Measurements from ENCODE around the gene CATSPERB. TPM values are rescaled to one million over a fixed set of nuclear protein-coding genes. Genes with fewer than 3 reads are reported as not detected.
"Not testable (repeated sequence)": the region's sequence is repeated elsewhere in the genome, so short reads cannot be mapped to it uniquely, and the experiment has no call there.

The CATSPERB gene
- total and polyA plus RNA-seq, 8 donors: 0.31 to 56.5 (median 3.5) TPM

GRCh38 chr14:91669867-91670266 lies 62.0 kb downstream of the CATSPERB start:
- H3K9me3 ChIP-seq: no peaks in the 10 kb centered on the region
- 62 to 84% (median 74%) methylated on average over 2 of the region's 2 CpGs for WGBS, 5 donors
- no peaks in the 10 kb centered on the region for H3K4me1 ChIP-seq
- H3K4me3 ChIP-seq: no peak overlapping the region
- H3K27me3 ChIP-seq: no peaks in the 10 kb centered on the region
- TF ChIP-seq EP300 (IDR thresholded peaks at IDR 0.05) (no peak), POLR2AphosphoS5 (IDR thresholded peaks at IDR 0.05) (no peak), CTCF (IDR thresholded peaks at IDR 0.05) (no peak), POLR2A (IDR thresholded peaks at IDR 0.05) (no peak)
- intact Hi-C loops (cut with DNase I; ENCODE audit: low total_unique reads): no loop called here
- H3K27ac ChIP-seq: no peak overlapping the region
- H3K36me3 ChIP-seq: peaks cover 0 to 11% (median 2%) of the 10 kb centered on the region in 4 donors
- no peak for DNase-seq

GRCh38 chr14:91667101-91667500 lies 64.8 kb downstream of the CATSPERB start:
- H3K27me3 ChIP-seq; H3K4me1 ChIP-seq; H3K9me3 ChIP-seq; DNase-seq; H3K36me3 ChIP-seq; H3K27ac ChIP-seq; intact Hi-C loops (cut with DNase I; ENCODE audit: low total_unique reads); H3K4me3 ChIP-seq: not testable (repeated sequence)
- 88 to 95% (median 91%) methylated on average over 2 of the region's 2 CpGs for WGBS, 5 donors

GRCh38 chr14:91660790-91661189 lies 71.1 kb downstream of the CATSPERB start:
- Histone ChIP-seq H3K4me3 (no peak overlapping the region), H3K4me1 (no peaks in the 10 kb centered on the region), H3K27ac (no peak overlapping the region), H3K27me3 (no peaks in the 10 kb centered on the region), H3K9me3 (no peaks in the 10 kb centered on the region), H3K36me3 (no peaks in the 10 kb centered on the region)
- TF ChIP-seq CTCF (IDR thresholded peaks at IDR 0.05) (no peak), EP300 (IDR thresholded peaks at IDR 0.05) (no peak), POLR2AphosphoS5 (IDR thresholded peaks at IDR 0.05) (no peak), POLR2A (IDR thresholded peaks at IDR 0.05) (no peak)
- intact Hi-C loops (cut with DNase I; ENCODE audit: low total_unique reads): no loop called here
- WGBS, 5 donors: 43 to 95% (median 87%) methylated on average over 2 of the region's 2 CpGs
- peak in 1 of 2 donors; percentile 21 for DNase-seq

GRCh38 chr14:91654836-91655235 lies 77.0 kb downstream of the CATSPERB start:
- Histone ChIP-seq H3K36me3 (no peaks in the 10 kb centered on the region), H3K27ac (no peak overlapping the region), H3K9me3 (no peaks in the 10 kb centered on the region), H3K27me3 (no peaks in the 10 kb centered on the region), H3K4me1 (peaks cover 0 to 5% (median 0%) of the 10 kb centered on the region in 4 donors), H3K4me3 (no peak overlapping the region)
- intact Hi-C loops (cut with DNase I; ENCODE audit: low total_unique reads): loop anchor here (10.0 kb wide), 1 partner anchor 260 kb away; no protein-coding TSS in a partner anchor
- DNase-seq: peak in 1 of 2 donors; percentile 39
- WGBS, 5 donors: 78 to 100% (median 92%) methylated on average over 1 of the region's 1 CpG
- TF ChIP-seq POLR2AphosphoS5 (IDR thresholded peaks at IDR 0.05) (no peak), POLR2A (IDR thresholded peaks at IDR 0.05) (no peak), CTCF (IDR thresholded peaks at IDR 0.05) (no peak), EP300 (IDR thresholded peaks at IDR 0.05) (no peak)

- no peak overlapping the region for H3K4me3 ChIP-seq
- WGBS, 5 donors: 98 to 100% (median 98%) methylated on average over 2 of the region's 2 CpGs
- peaks cover 0 to 8% (median 0%) of the 10 kb centered on the region in 4 donors for H3K4me1 ChIP-seq
- intact Hi-C loops (cut with DNase I; ENCODE audit: low total_unique reads): loop anchor here (10.0 kb wide), 1 partner anchor 261 kb away; no protein-coding TSS in a partner anchor
- no peaks in the 10 kb centered on the region for H3K36me3 ChIP-seq
- H3K27me3 ChIP-seq: no peaks in the 10 kb centered on the region
- H3K27ac ChIP-seq: no peak overlapping the region
- no peaks in the 10 kb centered on the region for H3K9me3 ChIP-seq
- DNase-seq: no peak
- TF ChIP-seq POLR2AphosphoS5 (IDR thresholded peaks at IDR 0.05): no peak
- TF ChIP-seq EP300 (IDR thresholded peaks at IDR 0.05): no peak
These were observed 78.4 kb downstream of the CATSPERB start for GRCh38 chr14:91653451-91653850.

Data from stomach (tissue), 9 donors.